ENCODE results near the gene KANK3. TPM values are rescaled to one million over a fixed set of nuclear protein-coding genes. Genes with fewer than 3 reads are reported as not detected.

The KANK3 gene
- total and polyA plus RNA-seq, 10 of the 15 experiments (the other 5 are each of a cell fraction or from before 2014, with no cell fraction given) = 0.03 to 0.93 (median 0.22) TPM; not detected in 1

DNA sequence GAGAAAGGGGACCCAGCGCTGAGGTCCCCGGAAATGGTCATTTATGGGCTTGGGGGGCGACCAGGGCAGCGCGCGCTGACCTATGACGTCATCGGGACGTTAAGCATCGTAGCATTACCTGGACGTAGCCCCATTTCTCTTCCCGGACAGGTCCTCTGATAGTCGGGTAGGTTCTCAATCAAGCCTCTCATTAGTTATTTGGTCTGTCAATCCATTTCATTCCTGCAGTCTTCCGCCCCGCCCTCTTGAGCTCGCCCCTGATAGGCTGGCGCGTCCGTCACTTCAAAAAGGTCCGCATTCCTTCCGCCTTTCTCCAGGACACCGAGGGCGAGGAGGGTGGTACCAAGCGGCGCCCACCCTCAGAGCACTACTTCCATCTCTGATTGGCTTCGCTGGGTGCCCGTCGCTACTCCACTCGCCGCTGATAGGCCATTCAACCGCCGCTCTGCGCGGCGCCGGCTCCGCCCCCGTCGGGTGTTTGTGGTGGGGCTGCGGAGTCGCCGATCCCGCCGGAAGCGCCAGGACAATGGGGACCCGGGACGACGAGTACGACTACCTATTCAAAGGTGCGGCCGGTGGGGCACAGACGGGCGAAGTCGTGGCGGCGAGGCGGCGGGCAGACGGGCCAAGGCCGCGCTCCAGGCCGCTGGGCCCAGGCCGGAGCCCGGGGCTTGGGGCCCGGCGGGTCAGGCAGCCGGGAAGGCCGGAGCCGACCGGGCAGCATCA lies 47.0 kb upstream of the KANK3 start, which contains the start of gene RAB11B (continued):
- TF ChIP-seq MTA3 (IDR thresholded peaks at IDR 0.05; ENCODE audit: borderline replicate concordance, low read length) (no peak), ASH2L (IDR thresholded peaks at IDR 0.05; ENCODE audit: borderline replicate concordance, low read depth) (no peak), MEF2B (IDR thresholded peaks at IDR 0.05; ENCODE audit: partially characterized antibody, poor library complexity, severe bottlenecking) (no peak), RAD21 (IDR thresholded peaks at IDR 0.05; ENCODE audit: insufficient read depth, low read depth, low read length) (no peak), RAD51 (IDR thresholded peaks at IDR 0.05) (no peak), TBL1XR1 (IDR thresholded peaks at IDR 0.05; ENCODE audit: low read depth, low read length) (0 out of 2 replicates have a peak, but pooled peaks have one; percentile 39), SREBF2 (IDR thresholded peaks at IDR 0.05; ENCODE audit: low read length) (peak; percentile 47; the same call in 1 of the 2 replicates), KAT2A (conservative IDR thresholded peaks at IDR 0.05; ENCODE audit: control insufficient read depth, low read depth, low read length) (no peak), CEBPB (IDR thresholded peaks at IDR 0.05; ENCODE audit: borderline replicate concordance in 1 of 2, low read depth in 2 of 2, low read length in 2 of 2) (no peak), TCF12 (IDR thresholded peaks at IDR 0.05; ENCODE audit: low read depth, low read length) (no peak), EED (IDR thresholded peaks at IDR 0.05; ENCODE audit: low read depth) (no peak), FOXK2 (IDR thresholded peaks at IDR 0.05) (no peak; the same call in 1 of the 2 replicates), PAX5 (IDR thresholded peaks at IDR 0.05; ENCODE audit: borderline replicate concordance, low read depth, low read length) (peak; percentile 15; the same call in 1 of the 2 replicates), BHLHE40 (IDR thresholded peaks at IDR 0.05; ENCODE audit: borderline replicate concordance in 1 of 2, low read depth in 2 of 2, low read length in 1 of 2) (peak in 1 of 2 experiments; percentile 49; a peak in 2 of 4 replicates), ZBED1 (IDR thresholded peaks at IDR 0.05; ENCODE audit: borderline replicate concordance) (no peak), ZNF622 (IDR thresholded peaks at IDR 0.05) (no peak)
- TF ChIP-seq, protein P1, sequence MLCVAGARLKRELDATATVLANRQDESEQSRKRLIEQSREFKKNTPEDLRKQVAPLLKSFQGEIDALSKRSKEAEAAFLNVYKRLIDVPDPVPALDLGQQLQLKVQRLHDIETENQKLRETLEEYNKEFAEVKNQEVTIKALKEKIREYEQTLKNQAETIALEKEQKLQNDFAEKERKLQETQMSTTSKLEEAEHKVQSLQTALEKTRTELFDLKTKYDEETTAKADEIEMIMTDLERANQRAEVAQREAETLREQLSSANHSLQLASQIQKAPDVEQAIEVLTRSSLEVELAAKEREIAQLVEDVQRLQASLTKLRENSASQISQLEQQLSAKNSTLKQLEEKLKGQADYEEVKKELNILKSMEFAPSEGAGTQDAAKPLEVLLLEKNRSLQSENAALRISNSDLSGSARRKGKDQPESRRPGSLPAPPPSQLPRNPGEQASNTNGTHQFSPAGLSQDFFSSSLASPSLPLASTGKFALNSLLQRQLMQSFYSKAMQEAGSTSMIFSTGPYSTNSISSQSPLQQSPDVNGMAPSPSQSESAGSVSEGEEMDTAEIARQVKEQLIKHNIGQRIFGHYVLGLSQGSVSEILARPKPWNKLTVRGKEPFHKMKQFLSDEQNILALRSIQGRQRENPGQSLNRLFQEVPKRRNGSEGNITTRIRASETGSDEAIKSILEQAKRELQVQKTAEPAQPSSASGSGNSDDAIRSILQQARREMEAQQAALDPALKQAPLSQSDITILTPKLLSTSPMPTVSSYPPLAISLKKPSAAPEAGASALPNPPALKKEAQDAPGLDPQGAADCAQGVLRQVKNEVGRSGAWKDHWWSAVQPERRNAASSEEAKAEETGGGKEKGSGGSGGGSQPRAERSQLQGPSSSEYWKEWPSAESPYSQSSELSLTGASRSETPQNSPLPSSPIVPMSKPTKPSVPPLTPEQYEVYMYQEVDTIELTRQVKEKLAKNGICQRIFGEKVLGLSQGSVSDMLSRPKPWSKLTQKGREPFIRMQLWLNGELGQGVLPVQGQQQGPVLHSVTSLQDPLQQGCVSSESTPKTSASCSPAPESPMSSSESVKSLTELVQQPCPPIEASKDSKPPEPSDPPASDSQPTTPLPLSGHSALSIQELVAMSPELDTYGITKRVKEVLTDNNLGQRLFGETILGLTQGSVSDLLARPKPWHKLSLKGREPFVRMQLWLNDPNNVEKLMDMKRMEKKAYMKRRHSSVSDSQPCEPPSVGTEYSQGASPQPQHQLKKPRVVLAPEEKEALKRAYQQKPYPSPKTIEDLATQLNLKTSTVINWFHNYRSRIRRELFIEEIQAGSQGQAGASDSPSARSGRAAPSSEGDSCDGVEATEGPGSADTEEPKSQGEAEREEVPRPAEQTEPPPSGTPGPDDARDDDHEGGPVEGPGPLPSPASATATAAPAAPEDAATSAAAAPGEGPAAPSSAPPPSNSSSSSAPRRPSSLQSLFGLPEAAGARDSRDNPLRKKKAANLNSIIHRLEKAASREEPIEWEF (IDR thresholded peaks at IDR 0.05; ENCODE audit: insufficient replicate concordance, low read depth, low read length) = no peak
- TF ChIP-seq, protein P2, sequence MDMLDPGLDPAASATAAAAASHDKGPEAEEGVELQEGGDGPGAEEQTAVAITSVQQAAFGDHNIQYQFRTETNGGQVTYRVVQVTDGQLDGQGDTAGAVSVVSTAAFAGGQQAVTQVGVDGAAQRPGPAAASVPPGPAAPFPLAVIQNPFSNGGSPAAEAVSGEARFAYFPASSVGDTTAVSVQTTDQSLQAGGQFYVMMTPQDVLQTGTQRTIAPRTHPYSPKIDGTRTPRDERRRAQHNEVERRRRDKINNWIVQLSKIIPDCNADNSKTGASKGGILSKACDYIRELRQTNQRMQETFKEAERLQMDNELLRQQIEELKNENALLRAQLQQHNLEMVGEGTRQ (IDR thresholded peaks at IDR 0.05; ENCODE audit: borderline replicate concordance, low read depth, low read length) = no peak
- TF ChIP-seq, protein P3, sequence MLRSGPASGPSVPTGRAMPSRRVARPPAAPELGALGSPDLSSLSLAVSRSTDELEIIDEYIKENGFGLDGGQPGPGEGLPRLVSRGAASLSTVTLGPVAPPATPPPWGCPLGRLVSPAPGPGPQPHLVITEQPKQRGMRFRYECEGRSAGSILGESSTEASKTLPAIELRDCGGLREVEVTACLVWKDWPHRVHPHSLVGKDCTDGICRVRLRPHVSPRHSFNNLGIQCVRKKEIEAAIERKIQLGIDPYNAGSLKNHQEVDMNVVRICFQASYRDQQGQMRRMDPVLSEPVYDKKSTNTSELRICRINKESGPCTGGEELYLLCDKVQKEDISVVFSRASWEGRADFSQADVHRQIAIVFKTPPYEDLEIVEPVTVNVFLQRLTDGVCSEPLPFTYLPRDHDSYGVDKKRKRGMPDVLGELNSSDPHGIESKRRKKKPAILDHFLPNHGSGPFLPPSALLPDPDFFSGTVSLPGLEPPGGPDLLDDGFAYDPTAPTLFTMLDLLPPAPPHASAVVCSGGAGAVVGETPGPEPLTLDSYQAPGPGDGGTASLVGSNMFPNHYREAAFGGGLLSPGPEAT (IDR thresholded peaks at IDR 0.05; ENCODE audit: low read depth) = peak; percentile 59; the same call in 1 of the 2 replicates
- TF ChIP-seq, protein P4, sequence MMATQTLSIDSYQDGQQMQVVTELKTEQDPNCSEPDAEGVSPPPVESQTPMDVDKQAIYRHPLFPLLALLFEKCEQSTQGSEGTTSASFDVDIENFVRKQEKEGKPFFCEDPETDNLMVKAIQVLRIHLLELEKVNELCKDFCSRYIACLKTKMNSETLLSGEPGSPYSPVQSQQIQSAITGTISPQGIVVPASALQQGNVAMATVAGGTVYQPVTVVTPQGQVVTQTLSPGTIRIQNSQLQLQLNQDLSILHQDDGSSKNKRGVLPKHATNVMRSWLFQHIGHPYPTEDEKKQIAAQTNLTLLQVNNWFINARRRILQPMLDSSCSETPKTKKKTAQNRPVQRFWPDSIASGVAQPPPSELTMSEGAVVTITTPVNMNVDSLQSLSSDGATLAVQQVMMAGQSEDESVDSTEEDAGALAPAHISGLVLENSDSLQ (IDR thresholded peaks at IDR 0.05) = peak; percentile 100

Data from GM12878 (cell line).